Muscle layer of duodenum (tissue), 2 donors: ENCODE results near the gene CCDC187.
"Not testable (repeated sequence)": the region's sequence is repeated elsewhere in the genome, so short reads cannot be mapped to it uniquely, and the experiment has no call there.

Source experiments
- H3K27ac ChIP-seq: one replicate; pipeline ENCODE4 v1.7.0; 2013; ENCODE audit warnings: mild to moderate bottlenecking, low read length
- H3K27me3 ChIP-seq: one replicate; pipeline ENCODE4 v1.7.0; 2013; ENCODE audit warnings: low read depth, mild to moderate bottlenecking, control low read depth, low read length
- H3K36me3 ChIP-seq, 2 donors: one replicate each; pipeline ENCODE4 v1.7.0; 2013; ENCODE audit warnings: low read length in 2 of 2, control low read depth in 1 of 2, mild to moderate bottlenecking in 1 of 2; ENCODE audit not compliant: insufficient read depth in 2 of 2, control insufficient read depth in 1 of 2
- H3K4me1 ChIP-seq, 2 donors: one replicate each; pipeline ENCODE4 v1.7.0; 2013; ENCODE audit warnings: low read length in 2 of 2, mild to moderate bottlenecking in 2 of 2, control low read depth in 1 of 2, moderate library complexity in 1 of 2; ENCODE audit not compliant: insufficient read depth in 2 of 2, control insufficient read depth in 1 of 2
- H3K4me3 ChIP-seq, 2 donors: one replicate each; pipeline ENCODE4 v1.7.0; 2013; ENCODE audit warnings: low read length in 2 of 2, low read depth in 1 of 2, mild to moderate bottlenecking in 1 of 2
- H3K9me3 ChIP-seq, 2 donors: one replicate each; pipeline ENCODE4 v1.7.0; 2013; ENCODE audit warnings: low read length in 2 of 2, control low read depth in 1 of 2, mild to moderate bottlenecking in 1 of 2; ENCODE audit not compliant: control insufficient read depth in 1 of 2
- donor health status: healthy.

The CCDC187 gene

DNA sequence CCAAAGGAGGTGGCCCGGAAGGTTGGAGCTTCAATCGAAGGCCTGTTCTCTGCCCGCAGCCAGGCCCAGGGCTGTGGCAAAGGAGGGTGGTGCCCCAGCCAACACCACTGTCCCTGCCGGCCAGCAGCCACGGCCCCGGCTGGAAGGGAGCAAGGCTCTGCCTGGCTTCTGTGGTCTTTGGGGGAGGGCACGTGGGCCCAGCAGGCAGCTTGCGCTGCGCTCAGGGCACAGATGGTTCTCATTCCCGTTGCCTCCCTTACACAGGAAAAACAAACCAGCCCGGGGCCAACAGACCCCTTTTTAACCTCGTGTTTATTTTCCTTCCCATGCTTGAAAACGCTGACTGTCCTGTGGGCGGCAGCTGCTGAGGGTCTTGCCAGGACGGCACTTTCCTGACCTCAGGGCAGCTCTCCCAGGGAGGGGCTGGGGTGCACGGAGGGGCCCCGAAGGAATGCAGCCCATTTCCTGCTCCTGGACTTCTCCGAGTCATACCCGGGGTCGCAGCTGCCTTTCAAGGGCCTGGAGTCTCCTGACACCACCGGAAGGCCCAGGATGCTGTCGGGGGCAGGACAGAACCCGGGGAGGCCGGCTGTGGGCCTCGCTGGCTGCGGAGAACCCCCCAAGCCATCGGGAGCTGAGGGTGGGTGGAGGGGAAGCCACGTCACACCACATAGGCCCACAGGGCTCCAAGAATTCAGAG is 22.3 kb upstream of the CCDC187 start:
- Histone ChIP-seq H3K4me1 (peaks cover 0 to 27% of the 10 kb centered on the region in 2 donors), H3K27ac (no peak overlapping the region), H3K9me3 (peaks cover 0 to 2% of the 10 kb centered on the region in 2 donors), H3K4me3 (peak overlapping the region in 1 of 2 donors; percentile 9), H3K36me3 (no peaks in the 10 kb centered on the region), H3K27me3 (no peaks in the 10 kb centered on the region)

DNA sequence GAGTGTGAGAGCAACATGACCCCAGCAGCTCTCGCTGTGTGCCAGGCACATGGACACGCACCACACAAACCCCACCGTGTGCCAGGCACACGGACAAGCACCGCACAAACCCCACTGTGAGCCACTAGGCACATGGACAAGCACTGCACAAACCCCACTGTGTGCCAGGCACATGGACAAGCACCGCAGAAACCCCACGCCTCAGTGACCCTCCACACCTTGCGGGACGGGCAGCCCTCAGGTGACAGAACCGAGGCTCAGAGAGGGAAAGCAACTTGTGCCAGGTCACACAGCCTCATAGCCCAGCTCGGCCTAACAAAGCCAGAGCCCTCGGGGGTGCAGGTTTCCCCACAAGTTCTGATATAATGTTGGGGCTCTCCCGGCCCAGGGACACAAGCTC is 21.5 kb upstream of the CCDC187 start:
- no peaks in the 10 kb centered on the region for H3K36me3 ChIP-seq
- peaks cover 0 to 2% of the 10 kb centered on the region in 2 donors for H3K9me3 ChIP-seq
- peaks cover 0 to 27% of the 10 kb centered on the region in 2 donors for H3K4me1 ChIP-seq
- H3K27ac ChIP-seq: no peak overlapping the region
- H3K27me3 ChIP-seq: no peaks in the 10 kb centered on the region
- no peak overlapping the region for H3K4me3 ChIP-seq

DNA sequence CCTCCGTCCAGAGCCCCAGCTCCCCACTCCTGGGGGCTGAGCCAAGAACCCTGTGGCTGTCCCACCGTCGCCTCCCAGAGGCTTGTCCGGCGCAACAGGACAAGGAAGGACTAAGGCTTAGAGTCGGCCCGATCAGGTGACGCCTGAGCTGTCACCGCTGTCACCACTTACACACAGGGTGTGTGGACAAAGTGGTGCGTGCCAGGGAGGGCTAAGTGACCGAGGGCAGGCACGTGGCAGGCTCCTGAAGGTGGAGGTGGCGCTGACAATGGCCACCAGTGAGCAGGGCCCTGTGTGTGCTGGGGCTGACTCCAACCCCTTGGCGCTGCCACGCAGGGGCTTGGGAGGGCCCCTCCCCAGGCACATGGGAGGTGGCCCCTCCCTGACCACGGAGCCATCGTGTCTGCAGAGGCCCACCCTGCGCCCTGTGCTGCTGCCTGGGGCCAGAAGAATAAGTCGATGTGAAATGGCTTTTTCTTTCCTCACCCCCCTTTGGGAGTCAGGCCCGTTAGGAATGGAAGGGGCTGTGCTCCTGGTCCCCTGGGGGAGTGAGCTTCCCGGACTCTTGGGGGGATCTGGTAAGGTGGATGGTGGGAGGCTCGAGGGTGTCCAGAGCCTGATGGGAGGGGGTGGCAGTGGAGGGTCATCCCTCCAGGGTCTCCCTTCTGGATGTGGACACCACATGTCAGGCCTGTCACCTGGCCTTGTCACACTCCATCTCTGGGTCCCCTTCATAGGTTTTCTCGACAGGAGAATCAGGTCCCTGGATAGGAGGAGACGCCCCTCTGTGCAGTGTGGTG is 20.8 kb upstream of the CCDC187 start:
- no peaks in the 10 kb centered on the region for H3K36me3 ChIP-seq
- H3K27ac ChIP-seq: no peak overlapping the region
- peaks cover 0 to 27% of the 10 kb centered on the region in 2 donors for H3K4me1 ChIP-seq
- peaks cover 0 to 2% of the 10 kb centered on the region in 2 donors for H3K9me3 ChIP-seq
- H3K4me3 ChIP-seq: no peak overlapping the region
- no peaks in the 10 kb centered on the region for H3K27me3 ChIP-seq

DNA sequence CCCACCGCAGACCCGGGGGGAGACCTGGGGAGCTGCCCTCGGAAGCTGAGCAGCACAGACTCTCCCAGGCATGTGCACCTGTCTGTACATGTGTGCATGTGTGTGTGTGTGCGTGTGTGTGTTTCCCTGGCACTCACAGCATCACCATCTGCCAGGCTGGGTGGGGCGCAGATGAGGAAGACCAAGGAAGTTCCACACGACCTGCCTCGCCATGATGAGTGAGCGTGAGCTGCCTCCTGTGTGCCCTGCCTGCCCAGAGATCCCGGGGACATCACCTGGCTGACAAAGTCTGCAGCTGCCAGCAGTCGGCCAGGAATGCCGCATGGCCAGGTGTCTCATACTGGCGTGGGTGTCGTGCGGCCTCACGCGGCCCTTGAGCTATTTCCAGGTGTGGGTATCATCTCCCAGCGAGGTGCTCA is 19.5 kb upstream of the CCDC187 start:
- peaks cover 0 to 16% of the 10 kb centered on the region in 2 donors for H3K4me1 ChIP-seq
- H3K27me3 ChIP-seq: no peaks in the 10 kb centered on the region
- H3K36me3 ChIP-seq: no peaks in the 10 kb centered on the region
- H3K27ac ChIP-seq: no peak overlapping the region
- H3K9me3 ChIP-seq: peaks cover 0 to 2% of the 10 kb centered on the region in 2 donors
- no peak overlapping the region for H3K4me3 ChIP-seq

DNA sequence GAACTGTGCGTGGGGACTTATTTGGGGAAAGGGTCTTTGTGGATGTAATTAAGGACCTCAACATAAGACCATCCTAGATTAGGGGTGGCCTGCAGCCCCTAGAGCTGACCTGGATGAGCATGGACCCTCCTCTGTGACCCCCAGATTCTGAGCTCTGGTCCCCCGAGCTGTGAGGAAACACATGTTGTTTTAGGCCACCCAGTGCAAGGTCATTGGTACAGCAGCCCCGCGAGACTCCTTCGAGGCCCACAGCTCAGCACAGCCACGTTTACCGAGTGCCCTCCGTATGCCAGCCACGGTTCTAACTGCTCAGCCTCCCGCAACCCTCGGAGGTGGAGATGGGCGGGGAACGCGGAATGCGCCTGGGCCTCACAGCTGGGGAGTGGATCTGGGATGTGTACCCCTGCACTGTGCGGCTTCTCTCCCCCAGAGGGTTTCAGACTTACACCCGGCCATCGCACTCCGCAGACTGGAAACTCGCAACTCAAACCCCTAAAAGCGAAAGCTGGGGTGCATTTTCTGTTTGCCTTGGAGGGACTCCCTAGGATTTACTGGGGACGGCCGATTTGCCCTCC is 18.9 kb upstream of the CCDC187 start:
- Histone ChIP-seq H3K9me3 (peaks cover 0 to 2% of the 10 kb centered on the region in 2 donors), H3K4me3 (no peak overlapping the region), H3K4me1 (peaks cover 0 to 11% of the 10 kb centered on the region in 2 donors), H3K36me3 (no peaks in the 10 kb centered on the region), H3K27ac (no peak overlapping the region), H3K27me3 (no peaks in the 10 kb centered on the region)

DNA sequence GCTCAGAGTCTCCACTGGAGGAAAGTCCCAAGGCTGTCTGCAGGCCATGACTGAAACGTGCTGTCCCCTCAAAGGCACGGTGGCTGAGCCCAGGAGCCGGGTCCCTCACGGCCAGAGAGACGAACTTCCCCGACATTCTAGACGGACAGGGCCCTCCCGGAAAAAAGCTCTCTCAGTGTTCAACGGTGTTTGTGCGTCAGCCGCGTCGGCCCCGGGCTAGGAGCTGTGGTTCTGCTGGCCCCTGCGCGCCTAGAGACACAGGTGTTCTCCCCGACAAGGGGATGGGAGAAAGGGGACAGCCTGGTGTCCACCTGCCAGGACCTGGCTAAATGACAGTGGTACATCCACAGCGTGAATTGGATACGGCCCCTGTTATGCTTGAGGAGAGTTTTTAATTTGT is 17.7 kb upstream of the CCDC187 start:
- H3K4me3 ChIP-seq: no peak overlapping the region
- H3K36me3 ChIP-seq: no peaks in the 10 kb centered on the region
- peaks cover 0 to 2% of the 10 kb centered on the region in 2 donors for H3K9me3 ChIP-seq
- H3K4me1 ChIP-seq: peaks cover 0 to 7% of the 10 kb centered on the region in 2 donors
- H3K27me3 ChIP-seq: no peaks in the 10 kb centered on the region
- H3K27ac ChIP-seq: no peak overlapping the region

DNA sequence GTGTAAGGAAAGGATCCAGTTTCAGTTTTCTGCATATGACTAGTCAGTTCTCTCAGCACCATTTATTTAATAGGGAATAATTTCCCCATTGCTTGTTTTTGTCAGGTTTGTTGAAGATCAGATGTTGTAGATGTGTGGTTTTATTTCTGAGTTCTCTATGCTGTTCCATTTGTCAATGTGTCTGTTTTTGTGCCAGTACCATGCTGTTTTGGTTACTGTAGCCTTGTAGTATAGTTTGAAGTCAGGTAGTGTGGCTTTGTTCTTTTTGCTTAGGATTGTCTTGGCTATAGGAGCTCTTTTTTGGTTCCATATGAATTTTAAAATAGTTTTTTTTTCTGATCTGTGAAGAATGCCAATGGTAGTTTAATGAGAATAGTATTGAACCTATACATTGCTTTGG is 17.1 kb upstream of the CCDC187 start:
- not testable (repeated sequence) for H3K4me1 ChIP-seq, H3K4me3 ChIP-seq, H3K27ac ChIP-seq, H3K36me3 ChIP-seq, H3K9me3 ChIP-seq, H3K27me3 ChIP-seq

DNA sequence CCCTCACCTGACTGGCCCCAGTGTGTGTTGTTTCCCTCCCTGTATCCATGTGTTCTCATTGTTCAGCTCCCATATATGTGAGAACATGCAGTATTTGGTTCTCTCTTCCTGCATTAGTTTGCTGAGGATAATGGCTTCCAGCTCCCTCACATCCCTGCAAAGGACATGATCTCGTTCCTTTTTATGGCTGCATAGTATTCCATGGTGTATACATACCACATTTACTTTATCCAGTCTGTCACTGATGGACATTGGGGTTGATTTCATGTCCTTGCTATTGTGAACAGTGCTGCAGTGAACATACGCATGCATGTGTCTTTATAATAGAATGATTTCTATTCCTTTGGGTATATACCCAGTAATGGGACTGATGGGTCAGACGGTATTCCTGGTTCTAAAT is 16.1 kb upstream of the CCDC187 start:
- H3K36me3 ChIP-seq, H3K9me3 ChIP-seq, H3K27ac ChIP-seq, H3K4me1 ChIP-seq, H3K4me3 ChIP-seq, H3K27me3 ChIP-seq: not testable (repeated sequence)

DNA sequence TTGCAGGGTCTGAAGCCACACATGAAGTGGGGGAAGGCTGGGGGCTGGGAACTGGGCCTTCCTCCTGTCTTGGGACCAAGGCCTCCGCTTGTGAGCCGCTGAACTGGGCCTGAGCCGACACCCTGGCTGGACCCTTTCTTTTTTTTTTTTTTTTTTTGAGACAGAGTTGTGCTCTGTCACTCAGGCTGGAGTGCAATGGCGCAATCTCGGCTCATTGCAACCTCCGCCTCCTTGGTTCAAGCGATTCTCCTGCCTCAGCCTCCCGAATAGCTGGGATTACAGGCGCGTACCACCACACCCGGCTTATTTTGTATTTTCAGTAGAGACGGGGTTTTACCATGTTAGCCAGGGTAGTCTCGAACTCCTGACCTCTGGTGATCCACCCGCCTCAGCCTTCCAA is 15.3 kb upstream of the CCDC187 start:
- H3K36me3 ChIP-seq, H3K4me1 ChIP-seq, H3K4me3 ChIP-seq, H3K27me3 ChIP-seq, H3K9me3 ChIP-seq, H3K27ac ChIP-seq: not testable (repeated sequence)

DNA sequence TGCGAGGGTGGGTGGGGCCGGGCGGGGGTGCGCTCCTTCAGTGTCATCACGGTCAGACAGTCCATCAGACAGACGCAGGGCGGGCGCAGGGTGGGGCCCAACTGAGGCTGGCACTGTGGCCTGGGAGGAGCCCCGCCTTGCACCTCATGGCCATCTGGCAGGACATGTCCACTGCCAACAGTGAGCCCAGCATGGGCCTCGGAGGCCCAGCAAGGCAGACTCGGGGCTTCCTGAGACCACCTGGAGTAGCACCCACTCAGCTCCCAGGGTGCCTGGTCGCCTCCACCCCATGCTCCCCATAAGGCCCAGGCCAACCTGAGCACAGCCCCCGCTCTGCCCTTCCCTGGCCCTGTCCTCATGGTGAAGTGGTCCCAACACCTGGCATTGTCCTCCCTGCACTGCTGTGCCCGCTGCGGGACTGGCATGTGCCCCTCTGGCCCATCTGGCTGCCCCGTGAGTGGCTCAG is 14.9 kb upstream of the CCDC187 start:
- H3K4me3 ChIP-seq: no peak overlapping the region
- peaks cover 0 to 7% of the 10 kb centered on the region in 2 donors for H3K9me3 ChIP-seq
- no peaks in the 10 kb centered on the region for H3K36me3 ChIP-seq
- no peaks in the 10 kb centered on the region for H3K4me1 ChIP-seq
- H3K27me3 ChIP-seq: no peaks in the 10 kb centered on the region
- no peak overlapping the region for H3K27ac ChIP-seq

DNA sequence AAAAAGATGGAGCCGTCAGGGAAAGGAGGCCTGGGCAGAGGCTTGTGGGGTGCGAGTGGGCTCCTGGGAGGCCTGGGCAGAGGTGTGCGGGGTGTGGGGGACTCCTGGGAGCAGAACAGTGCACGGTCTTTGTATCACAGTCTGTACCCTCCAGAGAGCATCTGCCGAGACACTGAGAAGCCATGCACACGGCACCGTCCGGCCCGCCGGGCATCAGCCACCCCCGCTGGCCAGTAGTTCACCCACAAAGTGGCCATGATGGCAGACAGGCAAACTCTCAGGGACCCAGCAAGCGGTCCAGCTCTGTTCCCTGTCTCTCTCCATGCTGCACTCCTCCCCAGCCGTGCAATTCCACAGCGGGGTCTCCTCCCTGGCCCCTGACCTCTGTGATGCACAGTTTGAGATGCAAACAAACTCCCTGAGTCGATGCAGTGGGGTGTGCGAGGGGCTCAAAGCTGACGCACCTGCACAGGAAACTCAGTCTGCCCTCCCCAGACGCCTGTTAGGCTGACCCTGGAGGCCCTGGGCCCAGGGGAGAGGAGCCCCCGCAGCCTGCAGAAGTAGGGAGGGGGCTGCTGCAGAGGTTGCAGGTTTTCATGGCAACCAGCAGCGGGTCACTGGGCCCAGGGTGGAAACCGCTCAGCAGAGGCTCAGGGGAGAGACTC is 14.3 kb upstream of the CCDC187 start:
- Histone ChIP-seq H3K36me3 (no peaks in the 10 kb centered on the region), H3K27ac (no peak overlapping the region), H3K4me1 (no peaks in the 10 kb centered on the region), H3K27me3 (no peaks in the 10 kb centered on the region), H3K9me3 (peaks cover 0 to 7% of the 10 kb centered on the region in 2 donors), H3K4me3 (no peak overlapping the region)
